ENCODE results near the gene SETD2. TPM values are rescaled to one million over a fixed set of nuclear protein-coding genes. Genes with fewer than 3 reads are reported as not detected.

Gene SETD2
- total RNA-seq, 3 donors from 2014 or later (not counting 1 experiment from before 2014, with no cell fraction given), result 86.5 to 104 (median 95.9) TPM

- no peak for TF ChIP-seq CTCF (IDR thresholded peaks at IDR 0.05)
Observed at GRCh38 chr3:47065681-47066080, 98.2 kb downstream of the SETD2 start.

GRCh38 chr3:47065058-47065457 is 98.9 kb downstream of the SETD2 start:
- Mint-ChIP-seq H3K27ac (peak overlapping the region in 1 of 2 donors; percentile 54), H3K36me3 (peaks cover 8% of the 10 kb centered on the region), H3K4me1 (peaks cover 8 to 25% of the 10 kb centered on the region in 2 donors), H3K27me3 (ENCODE audit: low read depth in 2 of 2) (no peaks in the 10 kb centered on the region), H3K9me3 (no peaks in the 10 kb centered on the region), H3K4me3 (no peak overlapping the region)
- Histone ChIP-seq H3K9me3 (ENCODE audit: control insufficient read depth, insufficient read depth, low read length) (no peaks in the 10 kb centered on the region), H3K27ac (ENCODE audit: low read length) (no peak overlapping the region), H3K36me3 (ENCODE audit: control insufficient read depth, insufficient read depth, low read length) (peaks cover 40% of the 10 kb centered on the region), H3K27me3 (ENCODE audit: control insufficient read depth, insufficient read depth, low read length) (no peaks in the 10 kb centered on the region), H3K4me3 (ENCODE audit: low read length) (no peak overlapping the region), H3K4me1 (ENCODE audit: control insufficient read depth, insufficient read depth, low read length) (no peaks in the 10 kb centered on the region)
- intact Hi-C loops (cut with micrococcal nuclease), result no loop called here
- DNase-seq (no peak), ATAC-seq (no peak)
- WGBS (ENCODE audit: insufficient coverage), result no CpG with 5 or more reads among the region's 1 CpG
- TF ChIP-seq CTCF (IDR thresholded peaks at IDR 0.05), result no peak

More at GRCh38 chr3:47065681-47066080, 98.2 kb downstream of the SETD2 start:
- H3K27me3 ChIP-seq (ENCODE audit: control insufficient read depth, insufficient read depth, low read length), result no peaks in the 10 kb centered on the region
- H3K36me3 Mint-ChIP-seq, result peaks cover 8% of the 10 kb centered on the region
- DNase-seq (no peak), ATAC-seq (no peak)
- no peaks in the 10 kb centered on the region for H3K9me3 Mint-ChIP-seq
- intact Hi-C loops (cut with micrococcal nuclease), result no loop called here
- H3K27ac Mint-ChIP-seq, result peak overlapping the region in 1 of 2 donors; percentile 54
- H3K36me3 ChIP-seq (ENCODE audit: control insufficient read depth, insufficient read depth, low read length), result peaks cover 43% of the 10 kb centered on the region
- no peaks in the 10 kb centered on the region for H3K9me3 ChIP-seq (ENCODE audit: control insufficient read depth, insufficient read depth, low read length)
- no peak overlapping the region for H3K4me3 ChIP-seq (ENCODE audit: low read length)
- H3K4me3 Mint-ChIP-seq, result no peak overlapping the region
- no peak overlapping the region for H3K27ac ChIP-seq (ENCODE audit: low read length)
- H3K4me1 Mint-ChIP-seq, result peaks cover 12 to 25% of the 10 kb centered on the region in 2 donors
- H3K4me1 ChIP-seq (ENCODE audit: control insufficient read depth, insufficient read depth, low read length), result no peaks in the 10 kb centered on the region
- H3K27me3 Mint-ChIP-seq (ENCODE audit: low read depth in 2 of 2), result no peaks in the 10 kb centered on the region

GRCh38 chr3:47057212-47057671 is 106.7 kb downstream of the SETD2 start:
- H3K27ac Mint-ChIP-seq, result peak overlapping the region; percentile 4 to 39
- ATAC-seq (peak; percentile 60 to 61 (median 60)), DNase-seq (peak in 1 of 2 donors; percentile 84)
- WGBS (ENCODE audit: insufficient coverage), result 70% methylated on average over 3 of the region's 6 CpGs
- intact Hi-C loops (cut with micrococcal nuclease), result no loop called here
- peaks cover 34 to 35% of the 10 kb centered on the region in 2 donors for H3K4me1 Mint-ChIP-seq
- no peak for TF ChIP-seq CTCF (IDR thresholded peaks at IDR 0.05)
- no peaks in the 10 kb centered on the region for H3K27me3 Mint-ChIP-seq (ENCODE audit: low read depth in 2 of 2)
- no peak overlapping the region for H3K4me3 Mint-ChIP-seq
- Histone ChIP-seq H3K36me3 (ENCODE audit: control insufficient read depth, insufficient read depth, low read length) (peaks cover 43% of the 10 kb centered on the region), H3K9me3 (ENCODE audit: control insufficient read depth, insufficient read depth, low read length) (no peaks in the 10 kb centered on the region), H3K4me1 (ENCODE audit: control insufficient read depth, insufficient read depth, low read length) (peaks cover 5% of the 10 kb centered on the region), H3K27ac (ENCODE audit: low read length) (no peak overlapping the region), H3K4me3 (ENCODE audit: low read length) (no peak overlapping the region), H3K27me3 (ENCODE audit: control insufficient read depth, insufficient read depth, low read length) (no peaks in the 10 kb centered on the region)
- H3K9me3 Mint-ChIP-seq, result no peaks in the 10 kb centered on the region
- H3K36me3 Mint-ChIP-seq, result peaks cover 15% of the 10 kb centered on the region

GRCh38 chr3:47056705-47057104 is 107.2 kb downstream of the SETD2 start:
- Mint-ChIP-seq H3K9me3 (no peaks in the 10 kb centered on the region), H3K36me3 (peaks cover 9% of the 10 kb centered on the region), H3K27me3 (ENCODE audit: low read depth in 2 of 2) (no peaks in the 10 kb centered on the region), H3K4me3 (no peak overlapping the region), H3K4me1 (peaks cover 29 to 30% of the 10 kb centered on the region in 2 donors), H3K27ac (peak overlapping the region; percentile 4 to 39)
- Histone ChIP-seq H3K27me3 (ENCODE audit: control insufficient read depth, insufficient read depth, low read length) (no peaks in the 10 kb centered on the region), H3K4me1 (ENCODE audit: control insufficient read depth, insufficient read depth, low read length) (peaks cover 5% of the 10 kb centered on the region), H3K4me3 (ENCODE audit: low read length) (no peak overlapping the region), H3K27ac (ENCODE audit: low read length) (no peak overlapping the region), H3K9me3 (ENCODE audit: control insufficient read depth, insufficient read depth, low read length) (no peaks in the 10 kb centered on the region), H3K36me3 (ENCODE audit: control insufficient read depth, insufficient read depth, low read length) (peaks cover 43% of the 10 kb centered on the region)
- ATAC-seq (peak in 2 of 3 donors; percentile 17 to 27), DNase-seq (no peak)
- intact Hi-C loops (cut with micrococcal nuclease), result no loop called here
- whole genome bisulfite sequencing (ENCODE audit: insufficient coverage), result 97% methylated on average over 3 of the region's 3 CpGs
- TF ChIP-seq CTCF (IDR thresholded peaks at IDR 0.05), result no peak

Measured in natural killer cell (primary cell).